DMS79 treated with DMSO at 0.1 percent for 48 hours (cell line): Measurements from ENCODE around the gene RPL29.
"Not testable (repeated sequence)": the region's sequence is repeated elsewhere in the genome, so short reads cannot be mapped to it uniquely, and the experiment has no call there.

Source experiments
- DNase-seq: peaks from one replicate; lab custom pipeline; 2025; lab: John Stamatoyannopoulos, UW

RPL29 gene

DNA sequence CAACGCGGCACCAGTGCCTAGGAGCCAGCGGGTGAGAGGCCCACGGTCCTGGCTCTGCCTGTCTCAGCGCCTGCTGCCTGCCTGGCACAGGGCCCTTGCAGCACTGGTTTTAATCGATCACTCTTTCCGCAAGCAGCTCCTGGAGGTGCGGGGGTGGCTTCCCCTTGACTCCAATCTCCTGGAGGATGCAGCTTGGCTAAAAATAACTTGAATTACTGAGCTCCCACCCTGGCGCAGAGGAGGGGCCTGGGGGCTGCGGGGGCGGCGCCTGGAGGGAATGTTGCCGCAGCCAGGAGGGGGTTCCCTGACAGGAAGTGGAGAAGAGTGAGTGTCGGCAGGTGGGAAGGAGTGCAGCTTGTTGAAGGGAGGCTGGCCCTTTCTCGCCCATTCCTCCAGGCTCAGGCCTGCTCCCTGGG lies 9.9 kb upstream of the RPL29 start:
- DNase-seq, result peak; percentile 42

DNA sequence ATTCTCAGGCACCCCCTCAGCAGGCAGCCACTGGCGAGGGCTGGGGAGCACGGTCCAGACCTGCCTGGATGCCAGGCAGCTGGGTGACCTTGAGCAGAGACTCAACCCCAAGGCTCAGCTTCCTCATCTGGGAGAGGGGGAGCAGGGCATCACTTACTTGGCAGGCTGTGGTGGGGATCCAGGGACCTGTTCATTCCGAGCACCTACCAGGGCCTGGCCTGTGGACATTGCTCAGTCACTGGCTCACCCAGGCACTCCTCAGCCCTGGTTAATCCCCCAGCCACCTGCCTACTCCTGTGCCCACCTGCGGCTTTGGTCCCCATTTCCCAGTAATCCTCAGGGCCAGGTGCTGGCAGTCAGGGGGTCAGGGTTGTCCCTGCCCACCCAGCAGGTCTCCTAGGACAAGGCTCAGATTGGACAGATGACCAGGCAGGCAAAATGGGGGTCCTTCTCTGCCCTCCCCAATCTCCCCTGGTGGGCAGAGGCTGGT lies 9.3 kb upstream of the RPL29 start:
- DNase-seq, result no peak

DNA sequence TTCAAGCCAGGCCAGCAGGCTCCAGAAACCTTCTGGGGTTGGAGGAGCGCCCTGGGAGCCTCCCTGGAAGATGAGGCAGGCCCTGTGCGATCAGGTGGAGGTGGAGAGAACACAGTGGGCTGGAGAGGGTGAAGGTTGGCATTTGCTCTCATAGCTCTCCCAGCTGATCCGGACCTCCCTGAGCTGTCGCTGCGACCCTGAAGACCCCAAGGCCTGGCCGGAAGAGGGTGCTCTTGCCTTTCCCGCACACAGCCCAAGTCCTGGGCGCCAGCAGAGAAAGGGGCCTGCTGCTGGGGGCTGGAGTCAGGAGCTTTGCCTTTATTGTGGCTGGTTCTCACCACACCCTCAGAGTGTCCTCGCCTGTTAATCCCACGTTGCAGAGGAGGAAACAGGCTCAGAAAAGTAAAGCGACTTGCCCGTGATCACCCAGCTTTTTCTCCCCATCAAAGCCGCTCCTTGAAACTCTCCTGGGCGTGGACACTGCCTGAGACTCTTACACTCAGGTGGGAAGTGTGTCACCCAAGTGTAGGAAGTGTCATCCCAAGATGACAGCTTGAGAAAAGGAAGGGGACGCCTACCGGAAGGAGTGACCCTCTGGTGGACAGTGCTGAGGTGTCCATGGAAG lies 8.6 kb upstream of the RPL29 start:
- no peak for DNase-seq

DNA sequence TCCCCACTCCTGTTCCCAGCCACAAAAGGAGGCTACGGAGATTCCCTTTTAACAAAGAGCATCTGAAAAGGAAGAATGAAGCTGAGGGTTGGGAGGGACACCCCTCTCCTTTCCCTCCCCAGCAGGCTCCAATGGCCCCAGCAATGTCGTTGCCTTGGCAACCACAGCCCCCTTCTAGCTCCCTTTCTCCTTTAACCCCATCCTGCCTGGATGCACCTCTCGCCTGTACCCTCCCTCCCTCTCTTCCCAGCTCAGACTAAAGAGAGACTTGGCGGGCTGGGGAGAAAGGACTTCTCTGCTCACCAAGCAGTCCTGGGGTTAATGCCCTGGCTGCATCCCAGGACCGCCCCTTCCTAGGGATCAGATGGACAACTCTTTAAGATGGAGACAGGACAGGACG lies 7.1 kb upstream of the RPL29 start:
- DNase-seq, result no peak

DNA sequence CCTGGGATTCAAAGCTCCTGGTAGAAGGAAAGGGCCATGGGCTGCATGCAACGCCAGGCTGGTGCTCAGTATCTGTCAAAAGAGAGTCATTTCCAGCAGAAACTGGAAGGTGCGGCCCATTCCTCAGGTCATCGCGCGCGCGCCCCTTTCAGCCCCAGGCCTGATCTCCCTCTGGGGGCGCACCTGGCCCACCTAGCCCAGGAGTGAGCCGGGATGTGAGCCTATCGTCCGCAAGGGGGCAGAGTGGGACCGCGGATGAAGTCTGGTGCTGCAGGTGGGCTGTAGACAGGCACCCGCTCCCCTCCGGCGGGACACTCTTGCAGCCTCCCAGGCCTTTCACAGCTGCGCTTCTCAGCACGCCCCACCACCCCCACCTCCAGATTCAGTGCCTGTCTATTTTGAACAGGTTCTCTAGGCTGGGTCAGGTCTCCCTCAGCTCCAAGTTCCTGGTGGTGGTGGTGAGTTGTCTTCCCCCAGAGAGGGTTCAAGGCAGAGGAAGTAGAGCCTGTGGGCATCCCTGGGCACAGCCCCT lies 5.8 kb upstream of the RPL29 start:
- peak; percentile 47 for DNase-seq

DNA sequence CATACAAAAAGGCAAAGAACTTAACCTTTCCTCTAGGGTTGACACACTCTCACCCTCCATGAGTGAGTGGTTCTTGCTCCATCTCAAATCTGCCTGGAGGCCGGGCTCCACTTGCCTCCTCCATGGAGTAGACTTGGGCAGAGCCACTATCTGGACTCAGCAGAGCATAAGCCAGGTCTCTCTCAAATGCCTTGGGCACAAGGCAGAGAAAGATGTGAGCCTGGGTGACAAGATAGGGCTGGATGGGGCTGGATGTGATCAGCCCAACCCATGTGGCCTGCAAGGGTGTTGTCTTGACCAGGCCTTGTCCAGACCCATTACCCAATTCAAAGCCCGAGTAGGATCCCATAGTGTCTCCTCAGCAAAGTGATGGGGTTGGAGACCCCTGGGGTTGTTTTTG lies 4.2 kb upstream of the RPL29 start:
- DNase-seq, result no peak

DNA sequence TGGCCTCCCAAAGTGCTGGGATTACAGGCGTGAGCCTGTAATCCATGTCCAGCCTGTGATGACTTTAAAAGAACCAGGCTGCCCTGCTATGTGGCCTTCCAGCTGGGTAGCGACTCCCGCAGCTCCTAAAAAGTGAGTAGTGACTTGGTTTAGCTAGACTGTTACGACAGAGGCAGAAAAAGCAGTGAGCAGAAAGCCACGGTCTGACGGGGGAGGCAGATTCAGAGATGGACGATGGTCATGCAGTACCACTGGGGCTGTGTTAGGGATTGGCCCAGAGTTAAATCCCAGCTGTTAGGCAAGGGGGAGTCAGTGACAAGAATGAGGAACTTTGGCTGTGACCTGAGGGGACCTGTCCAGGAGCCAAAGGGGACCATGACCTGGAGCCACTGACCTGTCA lies 3.1 kb upstream of the RPL29 start:
- DNase-seq, result no peak

DNA sequence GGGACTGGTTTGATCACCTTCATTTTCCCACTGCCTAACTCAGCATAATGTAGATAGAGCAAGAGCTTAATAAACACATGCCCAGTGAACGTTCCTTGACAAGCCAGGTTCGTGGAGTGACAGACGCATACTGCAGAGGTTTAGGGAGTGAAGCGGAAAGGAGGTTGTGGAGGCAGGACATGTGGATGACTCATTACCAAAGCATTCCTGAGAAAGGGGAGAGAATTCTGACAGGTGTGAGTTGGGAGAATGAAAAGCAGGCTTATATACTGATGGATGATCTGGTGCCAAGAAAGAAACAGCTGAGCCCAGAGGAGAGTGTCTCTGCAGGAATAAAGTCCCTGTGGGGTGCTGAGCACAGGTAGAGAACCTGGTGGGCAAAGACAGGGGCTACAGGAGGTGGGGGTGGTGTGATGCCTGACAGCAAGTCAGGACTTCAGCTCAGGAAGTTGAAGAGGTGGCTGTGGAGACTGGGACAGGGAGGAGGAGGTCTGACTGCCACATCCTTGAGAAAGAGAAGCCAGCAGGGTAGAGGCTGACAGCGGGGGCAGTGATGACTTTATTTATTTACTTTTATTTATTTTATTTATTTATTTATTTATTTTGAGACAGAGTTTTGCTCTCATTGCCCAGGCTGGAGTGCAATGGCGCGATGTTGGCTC lies 2.4 kb upstream of the RPL29 start:
- DNase-seq, result no peak

DNA sequence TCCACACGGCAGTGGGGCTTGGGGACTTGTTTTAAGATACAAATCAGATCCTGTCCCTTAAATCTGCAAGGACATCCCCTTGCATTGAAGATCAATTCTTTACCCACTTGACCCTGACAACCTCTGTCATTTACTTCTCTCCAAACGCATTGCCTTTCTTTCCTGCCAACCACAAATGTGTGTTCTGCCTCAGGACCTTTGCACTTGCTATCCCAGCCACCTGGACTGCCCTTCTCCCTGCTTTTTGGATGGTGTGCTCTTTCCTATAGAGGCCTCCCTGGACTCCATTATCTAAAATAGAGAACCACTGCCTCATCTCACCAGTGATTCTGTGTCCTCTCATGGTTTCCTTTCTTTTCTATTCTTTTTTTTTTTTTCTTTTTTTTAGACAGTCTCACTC lies 1.5 kb upstream of the RPL29 start:
- DNase-seq, result no peak

DNA sequence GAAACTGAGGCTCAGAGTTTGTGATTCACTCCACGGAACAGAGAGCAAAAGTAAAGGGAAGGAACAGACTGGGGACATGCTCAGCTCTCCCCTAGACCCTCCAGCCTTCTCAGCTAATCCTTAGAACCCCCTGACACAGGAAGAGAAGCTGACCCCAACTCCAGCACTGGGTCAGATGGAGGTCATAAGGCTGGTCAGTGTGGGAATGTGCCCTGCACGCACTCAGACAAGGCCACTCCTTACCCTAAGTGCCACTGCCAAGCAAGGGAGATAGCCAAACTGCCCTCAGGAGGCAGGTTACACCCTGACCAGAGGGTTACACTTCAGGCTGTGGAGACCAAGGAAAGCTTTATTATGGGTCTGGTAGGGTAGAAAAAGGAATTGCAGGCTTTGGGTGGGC lies 1.2 kb downstream of the RPL29 start:
- DNase-seq, result no peak

DNA sequence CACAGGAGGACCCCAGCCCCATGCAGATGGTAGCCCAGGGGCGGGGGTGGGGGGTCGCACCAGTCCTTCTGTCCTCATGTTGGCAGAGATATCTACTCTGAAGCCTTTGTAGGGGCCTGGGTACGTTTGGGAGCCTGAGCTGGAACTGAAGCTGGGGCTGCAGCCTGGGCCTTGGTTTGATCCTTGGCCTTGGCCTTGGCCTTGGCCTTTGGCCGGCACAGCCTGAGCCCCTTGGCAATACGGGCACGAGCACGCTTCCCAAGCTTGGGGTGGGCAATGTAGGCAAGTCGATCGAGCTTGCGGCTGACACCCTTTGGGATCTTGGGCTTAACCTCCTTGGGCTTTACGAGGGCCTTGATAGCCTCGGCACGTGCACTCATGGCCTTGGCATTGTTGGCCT lies 2.0 kb downstream of the RPL29 start:
- not testable (repeated sequence) for DNase-seq

DNA sequence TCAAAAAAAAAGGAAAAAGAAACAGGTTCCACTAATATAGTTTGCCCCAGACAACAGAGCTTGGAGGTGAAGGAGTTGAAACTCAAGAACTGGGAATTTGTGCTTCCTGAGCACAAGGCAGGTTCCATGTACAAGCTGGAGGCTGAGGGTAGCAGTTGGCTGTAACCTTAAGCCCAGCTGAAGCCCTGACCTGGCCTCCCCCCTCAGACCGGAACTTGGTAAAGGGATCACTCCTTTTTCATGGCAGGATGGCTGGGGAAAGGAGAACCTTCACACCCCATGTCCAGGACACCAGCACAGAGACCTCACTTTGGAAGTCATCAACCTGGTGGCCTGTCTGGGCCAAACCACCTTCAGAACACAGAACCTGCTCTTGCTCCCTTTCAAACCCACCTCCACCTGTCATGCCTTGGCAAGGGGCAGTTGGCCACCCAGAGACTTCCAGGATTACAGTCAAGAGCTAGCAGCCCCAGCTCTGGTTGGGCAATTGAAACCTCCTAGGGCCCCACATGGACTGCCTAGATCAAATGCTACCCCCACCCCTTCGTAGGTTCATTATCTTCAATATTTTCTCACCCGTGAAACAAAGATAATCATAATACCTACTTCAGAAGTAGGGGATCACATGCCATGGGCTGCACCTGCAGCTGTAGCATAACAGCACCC lies 3.5 kb downstream of the RPL29 start:
- DNase-seq, result no peak

DNA sequence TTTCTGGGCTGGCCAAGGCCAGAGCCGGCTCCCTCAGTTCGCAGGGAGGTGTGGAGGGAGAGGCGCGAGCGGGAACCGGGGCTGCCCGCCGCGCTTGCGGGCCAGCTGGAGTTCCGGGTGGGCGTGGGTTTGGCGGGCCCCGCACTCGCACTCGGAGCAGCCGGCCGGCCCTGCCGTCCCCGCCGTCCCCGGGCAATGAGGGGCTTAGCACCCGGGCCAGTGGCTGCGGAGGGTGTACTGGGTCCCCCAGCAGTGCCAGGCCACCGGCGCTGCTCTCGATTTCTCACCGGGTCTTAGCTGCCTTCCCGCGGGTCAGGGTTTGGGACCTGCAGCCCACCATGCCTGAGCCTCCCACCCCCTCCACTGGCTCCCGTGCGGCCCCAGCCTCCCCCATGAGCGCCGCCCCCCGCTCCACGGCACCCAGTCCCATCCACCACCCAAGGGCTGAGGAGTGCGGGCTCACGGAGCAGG lies 5.2 kb downstream of the RPL29 start:
- not testable (repeated sequence) for DNase-seq

DNA sequence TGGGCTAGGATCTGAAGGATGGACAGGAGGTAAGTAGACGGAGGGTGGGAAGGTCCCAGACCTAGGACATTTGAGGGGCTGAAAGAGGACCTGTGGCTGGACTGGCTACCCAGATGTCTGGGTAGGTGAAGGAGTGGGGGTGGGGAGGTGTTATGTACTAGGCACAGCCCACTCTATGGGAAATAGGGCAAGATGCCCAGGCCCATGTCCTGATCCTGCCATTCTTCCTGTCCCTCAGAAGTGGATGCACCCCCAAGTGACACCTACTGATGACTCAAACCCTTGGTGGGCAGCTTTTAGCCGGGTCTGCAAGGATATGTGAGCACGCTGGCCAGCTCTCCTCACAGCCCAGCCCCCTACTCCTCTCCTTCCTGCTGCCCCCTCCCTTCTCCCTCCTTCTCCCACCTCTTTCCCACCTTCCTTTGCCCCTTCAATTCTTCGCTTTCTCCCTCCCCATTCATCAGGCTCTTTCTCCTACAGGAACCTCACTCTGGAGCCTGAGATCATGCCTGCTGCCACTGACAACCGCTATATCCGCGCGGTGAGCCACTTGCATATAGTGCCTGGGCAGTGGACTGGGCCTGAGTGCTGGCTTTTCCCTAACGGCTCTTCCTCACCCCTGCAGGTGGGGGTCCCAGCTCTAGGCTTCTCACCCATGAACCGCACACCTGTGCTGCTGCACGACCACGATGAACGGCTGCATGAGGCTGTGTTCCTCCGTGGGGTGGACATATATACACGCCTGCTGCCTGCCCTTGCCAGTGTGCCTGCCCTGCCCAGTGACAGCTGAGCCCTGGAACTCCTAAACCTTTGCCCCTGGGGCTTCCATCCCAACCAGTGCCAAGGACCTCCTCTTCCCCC lies 7.2 kb downstream of the RPL29 start:
- DNase-seq, result no peak

DNA sequence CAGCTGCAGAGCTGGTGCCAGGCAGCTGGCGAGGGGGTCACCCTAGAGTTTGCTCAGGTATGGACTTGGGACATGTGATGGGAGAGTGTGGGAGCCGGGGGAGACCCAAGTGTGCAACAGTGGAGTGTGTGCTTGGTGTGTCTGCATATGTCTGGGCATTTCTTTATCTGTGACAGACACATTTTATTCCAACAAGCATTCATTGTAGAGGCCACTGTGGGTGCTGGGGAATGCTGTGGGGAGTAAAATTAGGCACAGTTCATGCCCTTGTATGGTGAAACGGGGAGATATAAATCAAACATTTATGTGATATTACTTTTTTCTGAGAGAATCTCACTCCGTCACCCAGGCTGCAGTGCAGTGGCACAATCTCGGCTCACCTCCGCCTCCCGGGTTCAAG lies 8.1 kb downstream of the RPL29 start:
- no peak for DNase-seq

DNA sequence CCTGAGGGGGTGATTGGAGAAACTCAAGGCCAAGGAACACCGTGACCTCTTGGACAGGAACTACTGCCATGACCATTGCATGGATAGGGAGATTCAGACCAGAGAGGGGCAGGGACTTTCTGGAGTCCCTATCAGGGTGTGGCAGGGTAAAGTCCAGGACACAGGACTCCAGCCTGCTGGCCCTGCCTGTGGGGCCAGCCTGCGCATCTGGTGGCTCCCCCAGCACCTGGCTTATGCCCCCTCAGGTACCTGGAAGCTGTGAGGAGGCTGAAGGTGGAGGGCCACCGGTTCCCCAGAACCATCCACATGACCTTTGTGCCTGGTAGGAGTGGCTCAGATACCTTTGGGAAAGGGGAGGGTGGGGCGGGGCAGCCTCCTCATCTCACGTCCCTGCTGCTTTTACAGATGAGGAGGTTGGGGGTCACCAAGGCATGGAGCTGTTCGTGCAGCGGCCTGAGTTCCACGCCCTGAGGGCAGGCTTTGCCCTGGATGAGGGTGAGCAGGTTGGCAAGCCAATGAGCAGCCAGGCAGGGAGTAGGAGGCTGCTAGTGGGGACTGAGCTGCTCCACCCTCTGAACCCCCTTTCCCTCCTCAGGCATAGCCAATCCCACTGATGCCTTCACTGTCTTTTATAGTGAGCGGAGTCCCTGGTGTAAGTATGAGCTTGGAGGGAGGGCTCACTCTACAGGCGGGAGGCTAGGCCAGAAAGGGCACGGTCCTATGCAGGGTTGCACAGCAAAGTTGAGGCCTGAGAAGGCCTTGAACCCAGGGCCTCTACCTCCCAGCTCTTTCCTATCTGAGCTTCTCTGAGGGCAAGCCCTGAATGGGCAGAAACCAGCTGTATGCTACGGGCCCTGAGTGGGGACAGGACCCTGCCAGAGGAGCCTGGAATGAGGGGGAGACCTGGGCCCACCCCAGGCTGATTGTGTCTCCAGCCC lies 9.4 kb downstream of the RPL29 start:
- DNase-seq, result no peak

DNA sequence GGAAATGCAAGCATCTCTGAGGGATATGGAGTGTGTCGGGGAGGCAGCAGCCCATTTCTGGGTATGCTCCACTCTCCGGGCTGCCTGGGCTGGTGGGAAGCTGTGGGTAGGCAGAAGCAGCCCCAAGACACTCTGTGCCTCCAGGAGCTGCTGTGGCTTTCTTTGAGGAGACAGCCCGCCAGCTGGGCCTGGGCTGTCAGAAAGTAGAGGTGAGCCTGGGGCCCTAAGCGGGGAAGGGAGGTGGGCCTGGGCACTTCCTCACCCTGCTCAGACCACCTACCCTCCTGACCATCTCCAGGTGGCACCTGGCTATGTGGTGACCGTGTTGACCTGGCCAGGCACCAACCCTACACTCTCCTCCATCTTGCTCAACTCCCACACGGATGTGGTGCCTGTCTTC lies 10.6 kb downstream of the RPL29 start:
- DNase-seq, result no peak

DNA sequence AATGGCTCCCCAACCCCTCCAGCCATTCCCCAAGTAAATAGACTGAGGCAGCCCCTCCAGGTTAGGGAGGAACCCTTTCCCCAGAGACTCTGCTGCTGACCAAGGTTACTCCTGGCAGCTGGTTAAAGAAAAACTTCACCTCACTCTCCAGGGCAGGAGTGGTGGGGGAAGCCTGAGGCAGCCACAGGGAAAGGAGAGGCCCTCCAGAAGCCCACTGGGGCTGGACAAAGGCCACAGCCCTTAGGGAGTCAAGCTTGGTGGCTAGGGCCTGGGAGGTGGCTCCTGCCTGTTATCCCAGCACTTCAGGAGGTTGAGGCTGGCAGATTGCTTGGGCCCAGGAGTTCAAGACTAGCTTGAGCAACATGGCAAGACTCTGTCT lies 11.4 kb downstream of the RPL29 start:
- no peak for DNase-seq

DNA sequence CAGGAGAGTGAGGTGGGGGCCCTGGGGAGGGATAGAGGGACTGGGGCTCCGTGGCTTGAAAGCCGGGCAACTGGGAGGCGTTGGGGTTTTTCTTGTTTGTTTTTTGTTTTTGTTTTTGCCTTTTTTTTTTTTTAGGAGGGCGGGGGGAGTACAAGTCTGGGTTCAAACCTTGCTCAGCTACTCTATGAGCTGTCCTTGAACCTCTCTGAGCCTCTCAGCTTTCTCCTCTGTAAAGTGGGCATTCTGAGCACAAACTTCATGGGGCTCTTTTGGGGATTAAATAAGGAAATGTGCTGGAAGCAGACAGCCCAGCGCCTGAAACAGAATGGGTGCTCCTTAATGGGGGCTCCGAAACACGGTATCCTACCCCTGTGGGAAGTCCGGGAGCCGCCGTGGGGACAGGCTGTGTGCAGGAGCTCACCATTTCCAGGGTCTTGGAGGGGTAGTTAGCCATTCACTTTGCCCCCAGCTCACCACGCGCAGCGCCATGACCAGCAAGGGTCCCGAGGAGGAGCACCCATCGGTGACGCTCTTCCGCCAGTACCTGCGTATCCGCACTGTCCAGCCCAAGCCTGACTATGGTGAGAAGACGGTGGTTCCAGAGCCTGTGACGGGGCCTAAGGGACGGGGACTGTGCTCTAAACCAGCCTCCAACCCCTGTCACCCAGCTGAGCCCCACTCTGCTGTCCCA lies 12.0 kb downstream of the RPL29 start:
- no peak for DNase-seq

DNA sequence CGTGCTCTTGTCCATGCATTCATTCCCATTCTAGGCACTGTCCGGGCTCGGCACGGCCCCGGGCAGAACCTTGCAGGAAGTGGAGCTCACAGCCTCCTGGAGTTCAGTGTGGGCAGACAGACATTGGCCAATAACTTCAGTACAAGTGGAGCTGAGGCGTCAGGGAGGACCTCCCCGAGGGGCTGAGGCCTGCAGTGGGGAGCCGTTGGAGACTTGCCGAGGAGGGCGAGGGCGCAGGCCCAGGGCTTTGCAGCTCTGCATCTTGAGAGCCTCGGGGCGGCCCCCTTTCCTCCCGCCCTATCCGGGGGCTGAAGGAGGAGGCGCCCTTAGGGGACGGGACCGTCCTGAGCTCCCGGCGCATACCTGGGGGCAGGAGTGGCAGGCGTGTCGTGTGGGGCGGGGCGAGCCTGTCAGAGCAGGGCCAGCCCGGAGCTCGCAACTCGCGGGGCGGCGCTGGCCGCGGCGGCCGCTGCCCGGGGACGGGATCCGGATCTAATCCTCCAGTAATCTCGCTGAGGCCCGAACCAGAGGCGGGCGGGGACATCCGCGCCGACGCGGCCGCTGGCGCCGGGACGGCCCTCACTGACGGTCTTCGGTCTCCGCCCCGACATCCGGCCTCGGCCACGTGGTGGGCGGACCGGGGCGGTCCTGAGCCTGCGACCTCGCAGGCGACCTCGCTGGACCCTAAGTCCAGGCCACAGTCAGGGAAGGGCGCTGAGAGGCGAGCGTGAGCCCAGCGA lies 12.7 kb downstream of the RPL29 start, which contains the start of gene ACY1:
TSS of gene ACY1 (plus strand) at position 698 of the 740 bp plus-strand sequence. CDS start 530 bp downstream, outside the sequence.
- DNase-seq, result peak; percentile 36
